Epithelial cell of prostate (primary cell): ENCODE results near the gene MUC5AC.
"Not testable (repeated sequence)": the region's sequence is repeated elsewhere in the genome, so short reads cannot be mapped to it uniquely, and the experiment has no call there.

Source experiments
- DNase-seq: peaks from one replicate; pipeline ENCODE4 v3.0.0-alpha.2; 2011; ENCODE audit warnings: low read depth, low spot score
- H3K27ac ChIP-seq: fragments of 450-650 bp; 2 replicates; pipeline ENCODE4 v1.5.1; 2017; ENCODE audit warnings: mild to moderate bottlenecking

The MUC5AC gene

DNA sequence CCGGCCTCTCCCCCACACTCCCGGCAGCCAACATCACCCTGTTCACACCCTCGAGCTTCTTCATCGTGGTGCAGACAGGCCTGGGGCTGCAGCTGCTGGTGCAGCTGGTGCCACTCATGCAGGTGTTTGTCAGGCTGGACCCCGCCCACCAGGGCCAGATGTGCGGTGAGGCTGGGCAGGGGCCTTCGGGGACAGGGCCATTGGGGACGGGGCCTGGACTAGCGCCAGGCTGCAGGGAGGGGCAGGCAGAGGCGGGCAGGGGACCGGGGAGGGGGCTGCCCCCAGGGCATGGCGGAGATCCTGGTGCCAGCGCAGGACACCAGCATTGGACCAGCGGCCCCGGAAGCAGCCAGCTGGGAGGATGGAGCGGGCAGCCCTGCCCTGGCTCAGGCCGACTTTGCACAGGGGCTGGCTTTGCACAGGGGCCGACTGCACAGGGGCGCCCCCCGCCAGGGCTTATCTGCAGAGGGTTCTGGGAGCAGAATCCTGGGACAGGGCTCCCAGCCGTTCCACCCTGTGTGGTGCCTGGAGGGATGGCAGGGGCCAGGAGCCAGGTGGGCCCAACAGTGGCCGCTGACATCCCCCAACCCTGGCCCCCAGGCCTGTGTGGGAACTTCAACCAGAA is 73.8 kb downstream of the MUC5AC start:
- DNase-seq, result no peak
- no peak overlapping the region for H3K27ac ChIP-seq

DNA sequence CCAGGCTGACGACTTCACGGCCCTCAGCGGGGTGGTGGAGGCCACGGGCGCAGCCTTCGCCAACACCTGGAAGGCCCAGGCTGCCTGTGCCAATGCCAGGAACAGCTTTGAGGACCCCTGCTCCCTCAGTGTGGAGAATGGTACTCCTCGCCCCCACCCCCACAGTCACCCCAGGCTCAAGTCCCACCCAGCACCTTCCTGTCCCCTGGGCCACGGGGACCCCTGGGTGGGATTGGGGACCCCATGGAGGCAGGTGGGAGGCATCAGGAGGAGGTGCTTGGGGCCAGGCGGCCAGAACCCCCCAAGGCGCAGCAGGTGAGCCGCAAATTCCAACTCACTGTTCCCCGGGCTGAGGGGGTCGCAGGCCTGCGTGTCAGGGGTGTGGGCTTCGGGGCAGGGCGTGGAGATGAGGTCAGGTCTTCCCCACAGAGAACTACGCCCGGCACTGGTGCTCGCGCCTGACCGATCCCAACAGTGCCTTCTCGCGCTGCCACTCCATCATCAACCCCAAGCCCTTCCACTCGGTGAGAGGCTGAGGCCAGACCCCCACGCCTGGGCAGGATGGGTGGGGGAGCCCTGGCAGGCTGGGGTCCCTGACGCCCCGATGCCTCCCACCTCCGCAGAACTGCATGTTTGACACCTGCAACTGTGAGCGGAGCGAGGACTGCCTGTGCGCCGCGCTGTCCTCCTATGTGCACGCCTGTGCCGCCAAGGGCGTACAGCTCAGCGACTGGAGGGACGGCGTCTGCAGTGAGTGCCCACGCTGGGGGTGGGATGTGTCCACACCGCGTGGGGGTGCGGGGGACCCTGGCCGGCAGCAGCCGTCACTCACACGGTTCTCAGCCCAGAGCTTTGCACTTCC is 74.5 kb downstream of the MUC5AC start:
- DNase-seq, result no peak
- H3K27ac ChIP-seq, result no peak overlapping the region

DNA sequence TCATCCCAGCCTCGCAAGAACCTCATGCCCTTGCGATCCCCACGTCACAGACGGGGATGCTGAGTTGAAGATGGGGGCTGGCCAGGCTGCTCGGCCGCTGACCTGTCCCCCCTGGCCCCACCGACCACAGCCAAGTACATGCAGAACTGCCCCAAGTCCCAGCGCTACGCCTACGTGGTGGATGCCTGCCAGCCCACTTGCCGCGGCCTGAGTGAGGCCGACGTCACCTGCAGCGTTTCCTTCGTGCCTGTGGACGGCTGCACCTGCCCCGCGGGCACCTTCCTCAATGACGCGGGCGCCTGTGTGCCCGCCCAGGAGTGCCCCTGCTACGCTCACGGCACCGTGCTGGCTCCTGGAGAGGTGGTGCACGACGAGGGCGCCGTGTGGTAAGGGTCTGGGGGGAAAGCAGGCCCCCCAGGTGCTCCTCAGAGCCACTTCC is 75.1 kb downstream of the MUC5AC start:
- DNase-seq, result no peak
- no peak overlapping the region for H3K27ac ChIP-seq

DNA sequence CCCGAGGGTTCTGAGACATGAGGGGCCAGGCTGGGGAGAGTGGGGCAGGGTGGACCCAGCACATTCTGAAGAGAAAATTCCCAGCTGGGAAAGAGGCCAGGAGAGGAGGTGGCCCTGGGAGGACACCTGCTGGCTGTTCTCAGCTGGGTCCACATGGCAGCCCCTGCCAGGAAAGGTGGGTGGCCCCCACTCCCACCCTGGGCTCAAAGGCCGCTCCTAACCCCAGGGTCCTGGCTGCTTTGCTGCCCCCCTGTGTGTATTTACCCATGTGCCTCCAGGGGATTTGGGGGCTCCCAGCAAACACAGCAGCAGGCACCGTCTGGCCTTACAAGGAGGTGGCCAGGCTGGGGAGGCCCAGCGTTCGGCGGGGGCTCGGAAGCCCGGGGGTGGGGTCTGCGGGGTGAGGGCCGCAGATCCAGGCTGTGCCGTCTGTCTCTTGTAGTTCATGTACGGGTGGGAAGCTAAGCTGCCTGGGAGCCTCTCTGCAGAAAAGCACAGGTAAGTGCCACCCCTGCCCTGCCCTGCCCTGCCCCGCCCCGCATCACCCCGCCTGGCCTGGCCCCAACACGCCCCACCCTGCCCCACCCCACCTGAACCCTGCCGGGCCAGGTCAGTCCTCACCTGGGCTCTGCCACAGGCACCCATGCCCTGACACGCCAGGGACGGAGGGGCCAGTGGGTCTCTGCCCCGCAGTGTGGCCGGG is 75.7 kb downstream of the MUC5AC start:
- DNase-seq, result no peak

DNA sequence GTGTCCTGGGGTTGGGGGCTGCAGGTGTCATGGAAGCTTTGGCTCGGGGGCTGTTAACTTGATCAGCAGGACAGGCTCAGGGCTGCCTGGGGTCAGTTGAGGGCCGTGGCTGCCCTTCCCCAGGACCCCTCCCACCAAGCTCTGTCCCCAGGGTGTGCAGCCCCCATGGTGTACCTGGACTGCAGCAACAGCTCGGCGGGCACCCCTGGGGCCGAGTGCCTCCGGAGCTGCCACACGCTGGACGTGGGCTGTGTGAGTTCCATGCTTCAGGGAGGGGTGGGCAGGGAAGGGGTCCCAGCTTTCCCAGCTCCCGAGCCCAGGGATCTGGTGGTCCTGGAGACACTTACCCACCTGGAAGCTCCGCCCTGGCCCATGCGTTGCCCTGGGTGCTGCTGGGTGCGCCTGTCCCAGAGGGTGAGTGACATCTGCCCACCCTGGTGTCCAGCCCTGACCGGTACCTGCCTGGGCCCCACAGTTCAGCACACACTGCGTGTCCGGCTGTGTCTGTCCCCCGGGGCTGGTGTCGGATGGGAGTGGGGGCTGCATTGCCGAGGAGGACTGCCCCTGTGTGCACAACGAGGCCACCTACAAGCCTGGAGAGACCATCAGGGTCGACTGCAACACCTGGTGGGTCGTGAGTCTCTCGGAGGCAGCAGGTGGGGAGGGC is 76.4 kb downstream of the MUC5AC start:
- H3K27ac ChIP-seq, result no peak overlapping the region
- no peak for DNase-seq

More for the DNA sequence above, 75.7 kb downstream of the MUC5AC start:
- H3K27ac ChIP-seq, result no peak overlapping the region

DNA sequence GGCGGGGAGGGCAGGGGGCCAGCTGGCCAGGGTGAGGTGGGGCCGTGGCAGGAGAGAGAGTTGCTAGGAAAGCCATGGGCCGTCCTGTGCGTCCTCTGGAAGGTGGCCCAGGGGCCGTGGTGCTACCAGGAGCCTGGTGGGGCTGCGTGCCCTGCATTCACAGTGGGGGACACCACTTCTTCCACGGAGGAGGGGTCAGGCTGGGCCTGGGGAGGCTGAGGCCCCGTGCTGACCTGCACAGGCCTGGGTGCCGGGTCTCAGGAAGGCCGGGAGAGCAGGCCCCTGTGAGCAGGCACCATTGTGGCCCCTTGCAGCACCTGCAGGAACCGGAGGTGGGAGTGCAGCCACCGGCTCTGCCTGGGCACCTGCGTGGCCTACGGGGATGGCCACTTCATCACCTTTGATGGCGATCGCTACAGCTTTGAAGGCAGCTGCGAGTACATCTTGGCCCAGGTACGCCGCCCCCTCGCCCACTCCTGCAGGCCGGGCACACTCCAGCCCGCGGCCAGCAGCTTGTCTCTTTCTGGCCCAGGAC is 77.1 kb downstream of the MUC5AC start:
- no peak for DNase-seq
- H3K27ac ChIP-seq, result no peak overlapping the region

DNA sequence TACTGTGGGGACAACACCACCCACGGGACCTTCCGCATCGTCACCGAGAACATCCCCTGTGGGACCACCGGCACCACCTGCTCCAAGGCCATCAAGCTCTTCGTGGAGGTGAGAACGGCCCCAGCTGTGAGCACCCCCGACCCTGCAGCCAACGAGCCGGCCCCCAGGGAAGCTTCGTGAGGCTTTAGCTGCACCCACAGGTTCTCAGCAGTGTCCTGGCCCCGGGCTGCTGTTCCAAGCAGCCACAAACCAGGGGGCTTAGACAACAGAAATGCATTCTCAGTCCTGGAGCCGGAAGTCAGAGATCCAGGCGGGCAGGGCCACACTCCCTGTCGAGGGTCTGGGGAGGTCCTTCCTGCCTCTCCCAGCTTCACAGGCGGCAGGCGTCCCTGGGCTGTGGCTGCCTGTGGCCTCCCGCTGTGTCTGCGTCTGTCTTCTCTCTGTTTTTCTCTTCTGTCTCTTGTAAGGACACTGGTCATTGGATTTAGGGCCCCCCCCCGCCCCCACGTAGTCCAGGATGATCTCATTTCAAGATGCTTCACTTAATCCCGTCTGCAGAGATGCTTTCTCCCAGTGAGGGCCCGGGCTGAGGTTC is 77.7 kb downstream of the MUC5AC start:
- DNase-seq, result no peak
- no peak overlapping the region for H3K27ac ChIP-seq

DNA sequence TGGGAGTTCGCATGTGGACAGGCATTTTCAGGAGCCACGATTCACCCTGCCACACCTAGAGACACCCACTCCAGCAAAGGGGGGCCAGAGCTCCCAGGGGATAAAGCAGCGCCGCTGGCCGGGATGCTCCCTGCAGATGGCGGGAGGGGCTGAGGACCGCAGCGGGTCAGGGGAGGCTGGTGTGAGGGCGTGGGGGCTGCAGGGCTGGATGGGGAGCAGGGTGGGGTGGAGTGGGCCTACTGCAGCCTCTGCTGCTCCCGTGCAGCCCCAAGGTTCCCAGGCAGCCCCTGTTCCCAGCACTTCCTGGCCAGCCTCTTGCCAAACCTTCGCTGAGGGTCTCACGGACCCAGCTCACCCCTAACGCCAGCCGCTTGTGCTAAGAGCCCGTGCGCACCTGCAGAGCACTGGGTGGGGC is 78.2 kb downstream of the MUC5AC start:
- no peak for DNase-seq
- no peak overlapping the region for H3K27ac ChIP-seq

DNA sequence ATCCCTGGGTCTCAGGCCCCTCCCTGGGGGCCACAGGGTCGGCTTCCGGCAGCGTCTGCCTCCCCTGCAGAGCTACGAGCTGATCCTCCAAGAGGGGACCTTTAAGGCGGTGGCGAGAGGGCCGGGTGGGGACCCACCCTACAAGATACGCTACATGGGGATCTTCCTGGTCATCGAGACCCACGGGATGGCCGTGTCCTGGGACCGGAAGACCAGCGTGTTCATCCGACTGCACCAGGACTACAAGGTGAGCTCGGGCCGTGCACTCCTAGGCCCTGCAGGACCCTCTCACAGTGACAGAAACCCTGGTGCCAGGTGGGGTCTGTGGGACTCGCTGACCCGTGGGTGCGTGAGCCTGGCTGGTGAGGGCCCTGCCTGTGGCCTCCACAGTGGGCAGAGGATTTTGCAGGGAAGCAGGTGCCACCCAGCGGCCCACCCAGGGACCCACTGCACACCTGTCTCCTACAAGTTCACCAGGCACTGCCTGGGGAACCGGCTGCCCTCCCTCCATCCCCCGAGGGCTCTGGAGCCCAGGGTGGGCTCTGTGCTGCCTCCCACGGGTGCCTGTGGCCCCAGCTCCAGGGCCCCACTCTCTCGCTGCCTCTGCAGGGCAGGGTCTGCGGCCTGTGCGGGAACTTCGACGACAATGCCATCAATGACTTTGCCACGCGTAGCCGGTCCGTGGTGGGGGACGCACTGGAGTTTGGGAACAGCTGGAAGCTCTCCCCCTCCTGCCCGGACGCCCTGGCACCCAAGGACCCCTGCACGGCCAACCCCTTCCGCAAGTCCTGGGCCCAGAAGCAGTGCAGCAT is 78.8 kb downstream of the MUC5AC start:
- no peak for DNase-seq

DNA sequence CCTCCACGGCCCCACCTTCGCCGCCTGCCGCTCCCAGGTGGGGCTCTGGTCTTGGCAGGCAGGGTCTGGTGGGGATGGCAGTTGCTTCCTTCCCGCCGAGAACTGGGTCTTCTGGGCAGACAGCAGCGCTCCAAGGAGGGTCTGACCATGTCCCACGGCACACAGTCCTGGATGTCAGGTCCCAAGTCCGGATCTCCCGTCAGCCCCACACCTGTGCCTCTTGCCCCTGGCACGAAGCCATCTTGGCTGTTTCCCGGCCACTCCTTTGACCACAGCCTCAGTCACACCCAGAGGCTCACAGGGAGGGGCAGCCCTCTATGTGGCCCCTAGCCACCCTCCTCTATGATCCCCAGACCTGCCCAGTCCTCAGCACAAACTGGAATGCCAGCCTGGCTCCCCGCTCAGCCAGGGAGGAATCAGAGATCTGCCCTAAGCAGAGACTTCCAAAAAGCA is 79.4 kb downstream of the MUC5AC start:
- DNase-seq, result no peak

More for the DNA sequence above, 78.8 kb downstream of the MUC5AC start:
- H3K27ac ChIP-seq, result no peak overlapping the region

DNA sequence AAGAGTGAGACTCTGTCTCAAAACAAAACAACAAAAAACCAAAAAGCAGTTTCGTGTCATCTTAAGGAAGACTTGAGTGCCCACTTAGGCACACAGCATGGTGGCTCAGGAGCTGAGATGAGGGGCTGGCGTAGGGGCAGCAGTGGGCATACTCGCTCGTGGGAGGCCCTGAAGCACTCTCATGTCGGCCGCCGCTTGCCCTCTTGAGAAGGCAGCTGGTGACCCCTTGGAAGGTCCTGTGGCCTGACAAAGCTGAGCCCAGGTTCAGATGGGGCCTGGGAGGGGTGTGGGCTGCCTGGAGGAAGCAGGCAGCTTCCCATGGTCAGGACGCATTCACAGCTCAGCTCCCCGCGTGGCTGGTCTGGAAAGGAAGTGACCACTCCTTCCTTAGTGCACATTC is 80.1 kb downstream of the MUC5AC start:
- no peak for DNase-seq

More for the DNA sequence above, 79.4 kb downstream of the MUC5AC start:
- no peak overlapping the region for H3K27ac ChIP-seq

DNA sequence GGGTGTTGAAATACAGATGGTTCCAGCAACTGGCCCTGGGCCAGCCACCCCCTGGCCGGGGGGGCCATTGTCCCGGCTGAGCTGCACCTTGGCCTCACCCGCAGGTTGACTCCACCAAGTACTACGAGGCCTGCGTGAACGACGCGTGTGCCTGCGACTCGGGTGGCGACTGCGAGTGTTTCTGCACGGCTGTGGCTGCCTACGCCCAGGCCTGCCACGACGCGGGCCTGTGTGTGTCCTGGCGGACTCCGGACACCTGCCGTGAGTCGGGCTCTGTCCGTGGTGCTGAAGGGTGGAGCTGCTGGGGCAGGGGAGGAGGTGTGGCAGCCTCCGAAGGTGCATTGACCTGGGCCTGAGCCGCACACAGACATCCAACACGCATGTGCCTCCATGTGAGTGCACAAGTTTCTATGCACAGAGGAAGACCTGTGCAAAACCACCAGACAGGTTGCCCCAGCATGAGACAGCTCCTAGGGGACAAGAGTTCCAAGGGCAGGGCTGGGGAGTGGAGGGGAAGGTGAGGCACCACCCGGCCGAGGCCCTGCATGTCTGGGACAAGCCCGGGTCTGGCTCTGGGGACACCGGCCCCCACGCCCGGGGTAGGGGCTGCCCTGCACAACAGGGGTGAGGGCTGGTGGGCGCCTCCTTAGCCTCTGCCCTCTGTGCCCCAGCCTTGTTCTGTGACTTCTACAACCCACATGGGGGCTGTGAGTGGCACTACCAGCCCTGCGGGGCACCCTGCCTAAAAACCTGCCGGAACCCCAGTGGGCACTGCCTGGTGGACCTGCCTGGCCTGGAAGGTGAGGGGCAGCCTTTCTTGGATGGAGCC is 81.2 kb downstream of the MUC5AC start:
- no peak for DNase-seq

More for the DNA sequence above, 80.1 kb downstream of the MUC5AC start:
- H3K27ac ChIP-seq, result no peak overlapping the region

DNA sequence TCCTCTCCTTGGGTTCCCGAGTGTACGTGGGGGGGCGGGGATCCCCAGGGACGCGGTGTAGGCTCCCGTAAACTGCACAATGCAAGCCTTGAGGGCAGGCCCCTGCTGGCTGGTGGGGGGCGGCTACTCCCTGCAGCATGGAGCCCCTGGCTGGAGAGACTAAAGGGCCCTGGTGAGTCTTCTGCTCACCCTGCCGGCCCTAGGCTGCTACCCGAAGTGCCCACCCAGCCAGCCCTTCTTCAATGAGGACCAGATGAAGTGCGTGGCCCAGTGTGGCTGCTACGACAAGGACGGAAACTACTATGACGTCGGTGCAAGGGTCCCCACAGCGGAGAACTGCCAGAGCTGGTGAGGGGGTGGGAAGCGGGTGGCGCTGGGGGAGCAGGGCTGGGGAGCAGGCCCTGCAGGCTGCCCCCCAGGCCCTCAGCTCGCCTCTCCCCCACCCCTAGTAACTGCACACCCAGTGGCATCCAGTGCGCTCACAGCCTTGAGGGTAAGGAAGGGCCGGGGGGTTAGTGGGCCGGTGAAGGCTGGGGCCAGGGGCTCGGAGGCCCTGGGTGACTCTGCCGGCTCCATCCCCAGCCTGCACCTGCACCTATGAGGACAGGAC is 81.9 kb downstream of the MUC5AC start:
- no peak for DNase-seq

More for the DNA sequence above, 81.2 kb downstream of the MUC5AC start:
- no peak overlapping the region for H3K27ac ChIP-seq

DNA sequence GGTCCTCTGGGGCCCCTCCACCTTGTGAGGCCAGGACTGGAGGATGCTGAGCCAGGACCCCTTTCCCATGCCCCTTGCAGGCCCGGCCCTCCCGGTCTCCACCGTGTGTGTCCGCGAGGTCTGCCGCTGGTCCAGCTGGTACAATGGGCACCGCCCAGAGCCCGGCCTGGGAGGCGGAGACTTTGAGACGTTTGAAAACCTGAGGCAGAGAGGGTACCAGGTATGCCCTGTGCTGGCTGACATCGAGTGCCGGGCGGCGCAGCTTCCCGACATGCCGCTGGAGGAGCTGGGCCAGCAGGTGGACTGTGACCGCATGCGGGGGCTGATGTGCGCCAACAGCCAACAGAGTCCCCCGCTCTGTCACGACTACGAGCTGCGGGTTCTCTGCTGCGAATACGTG is 83.0 kb downstream of the MUC5AC start:
- no peak overlapping the region for H3K27ac ChIP-seq
- no peak for DNase-seq

More for the DNA sequence above, 81.9 kb downstream of the MUC5AC start:
- H3K27ac ChIP-seq, result no peak overlapping the region

DNA sequence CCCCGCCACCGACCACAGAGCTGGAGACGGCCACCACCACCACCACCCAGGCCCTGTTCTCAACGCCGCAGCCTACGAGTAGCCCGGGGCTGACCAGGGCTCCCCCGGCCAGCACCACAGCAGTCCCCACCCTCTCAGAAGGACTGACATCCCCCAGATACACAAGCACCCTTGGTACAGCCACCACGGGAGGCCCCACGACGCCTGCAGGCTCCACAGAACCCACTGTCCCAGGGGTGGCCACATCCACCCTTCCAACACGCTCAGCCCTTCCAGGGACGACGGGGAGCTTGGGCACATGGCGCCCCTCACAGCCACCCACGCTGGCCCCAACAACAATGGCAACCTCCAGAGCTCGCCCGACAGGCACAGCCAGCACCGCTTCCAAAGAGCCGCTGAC is 84.0 kb downstream of the MUC5AC start:
- H3K27ac ChIP-seq, result no peak overlapping the region
- no peak for DNase-seq

DNA sequence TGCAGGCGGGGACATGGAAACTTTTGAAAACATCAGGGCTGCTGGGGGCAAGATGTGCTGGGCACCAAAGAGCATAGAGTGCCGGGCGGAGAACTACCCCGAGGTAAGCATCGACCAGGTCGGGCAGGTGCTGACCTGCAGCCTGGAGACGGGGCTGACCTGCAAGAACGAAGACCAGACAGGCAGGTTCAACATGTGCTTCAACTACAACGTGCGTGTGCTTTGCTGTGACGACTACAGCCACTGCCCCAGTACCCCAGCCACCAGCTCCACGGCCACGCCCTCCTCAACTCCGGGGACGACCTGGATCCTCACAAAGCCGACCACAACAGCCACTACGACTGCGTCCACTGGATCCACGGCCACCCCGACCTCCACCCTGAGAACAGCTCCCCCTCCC is 84.5 kb downstream of the MUC5AC start:
- H3K27ac ChIP-seq, result no peak overlapping the region
- DNase-seq, result no peak

DNA sequence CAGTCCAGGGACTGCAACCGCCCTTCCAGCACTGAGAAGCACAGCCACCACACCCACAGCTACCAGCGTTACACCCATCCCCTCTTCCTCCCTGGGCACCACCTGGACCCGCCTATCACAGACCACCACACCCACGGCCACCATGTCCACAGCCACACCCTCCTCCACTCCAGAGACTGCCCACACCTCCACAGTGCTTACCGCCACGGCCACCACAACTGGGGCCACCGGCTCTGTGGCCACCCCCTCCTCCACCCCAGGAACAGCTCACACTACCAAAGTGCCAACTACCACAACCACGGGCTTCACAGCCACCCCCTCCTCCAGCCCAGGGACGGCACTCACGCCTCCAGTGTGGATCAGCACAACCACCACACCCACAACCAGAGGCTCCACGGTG is 85.0 kb downstream of the MUC5AC start:
- not testable (repeated sequence) for DNase-seq, H3K27ac ChIP-seq

DNA sequence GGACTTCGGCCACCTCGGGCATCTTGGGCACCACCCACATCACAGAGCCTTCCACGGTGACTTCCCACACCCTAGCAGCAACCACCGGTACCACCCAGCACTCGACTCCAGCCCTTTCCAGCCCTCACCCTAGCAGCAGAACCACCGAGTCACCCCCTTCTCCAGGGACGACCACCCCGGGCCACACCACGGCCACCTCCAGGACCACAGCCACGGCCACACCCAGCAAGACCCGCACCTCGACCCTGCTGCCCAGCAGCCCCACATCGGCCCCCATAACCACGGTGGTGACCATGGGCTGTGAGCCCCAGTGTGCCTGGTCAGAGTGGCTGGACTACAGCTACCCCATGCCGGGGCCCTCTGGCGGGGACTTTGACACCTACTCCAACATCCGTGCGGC is 85.8 kb downstream of the MUC5AC start:
- not testable (repeated sequence) for H3K27ac ChIP-seq, DNase-seq
